HepG2 (cell line): ENCODE measurements around the gene DLG2. TPM values are rescaled to one million over a fixed set of nuclear protein-coding genes. Genes with fewer than 3 reads are reported as not detected.

Experiments used
- ATAC-seq: fragments of 200-7000 bp; cut with Tn5 transposase; 3 replicates; pipeline ENCODE4 v1.9.1; 2020; ENCODE audit warnings: mild to moderate bottlenecking, moderate library complexity
- BruUV-seq: library from RNA; stranded (reverse); fragments of 400-500 nt; replicated peaks from 2 replicates; lab custom pipeline; 2021; lab: Mats Ljungman, UMichigan
- CTCF ChIA-PET: fragments of 300-600 bp; formaldehyde crosslinking; extraction: SDS; loops from one replicate; lab custom pipeline; 2021; ENCODE audit warnings: low total read pairs, inconsistent platforms, low intra/inter-chr PET ratio; lab: Yijun Ruan, JAX
- POLR2A ChIA-PET: fragments of 350-600 bp; sonication (Branson Sonifier 250); formaldehyde crosslinking; loops from one replicate; lab custom pipeline; 2020; ENCODE audit warnings: antibody characterized with exemption, inconsistent platforms; lab: Yijun Ruan, JAX
- DNase-seq: peaks from one replicate; pipeline ENCODE4 v3.0.0-alpha.2; 2015; ENCODE audit warnings: low spot score
- FAIRE-seq: peaks from 3 replicates; lab custom pipeline; 2011; peaks lifted over from hg19 to GRCh38; lab: Jason Lieb, UNC
- H2AFZ ChIP-seq: one replicate; pipeline ENCODE4 v1.6.1; 2011; ENCODE audit warnings: low read length, inconsistent platforms
- H3K27ac ChIP-seq: fragments of 300-600 bp; 3 replicates; pipeline ENCODE4 v1.8.0; 2011; ENCODE audit warnings: mixed run types, mild to moderate bottlenecking, mixed read lengths, low read length, inconsistent platforms; ENCODE audit not compliant: insufficient read depth; ENCODE audit errors: extremely low read length
- H3K27me3 ChIP-seq, 2 experiments: fragments of 200-600 bp in 1 of 2; 2 replicates in 1 of 2; 3 replicates in 1 of 2; pipeline versions ENCODE4 v1.6.0 to v1.8.0; 2011; ENCODE audit warnings: low read length in 2 of 2, mild to moderate bottlenecking in 2 of 2, moderate library complexity in 2 of 2, inconsistent platforms in 1 of 2; ENCODE audit not compliant: insufficient read depth in 2 of 2, control insufficient read depth in 1 of 2
- H3K36me3 ChIP-seq, 2 experiments: fragments of 200-600 bp in 1 of 2; replicated peaks in 1 of 2; 2 replicates in 1 of 2; 3 replicates in 1 of 2; pipeline versions ENCODE4 v1.5.1 to v1.8.0; 2011; ENCODE audit warnings: low read length in 2 of 2, inconsistent platforms in 1 of 2; ENCODE audit not compliant: insufficient read depth in 2 of 2, control insufficient read depth in 1 of 2
- H3K4me1 ChIP-seq: 2 replicates; pipeline ENCODE4 v1.5.1; 2012; ENCODE audit warnings: low read length, inconsistent platforms; ENCODE audit not compliant: insufficient read depth
- H3K4me2 ChIP-seq: 2 replicates; pipeline ENCODE4 v1.6.0; 2011; ENCODE audit warnings: low read depth, low read length, inconsistent platforms
- H3K4me3 ChIP-seq, 3 experiments: fragments of 200-600 bp in 1 of 3; sonication (generic), shearing (Covaris generic) in 1 of 3; replicated peaks in 1 of 3; 2 replicates each; pipeline ENCODE4 v1.5.1; 2011 to 2016; ENCODE audit warnings: low read length in 3 of 3, inconsistent platforms in 2 of 3, low read depth in 2 of 3, mild to moderate bottlenecking in 2 of 3, control low read depth in 1 of 3, mixed read lengths in 1 of 3; ENCODE audit not compliant: insufficient read depth in 1 of 3
- H3K79me2 ChIP-seq: one replicate; pipeline ENCODE4 v1.6.1; 2011; ENCODE audit warnings: low read length, inconsistent platforms; ENCODE audit not compliant: insufficient read depth
- H3K9ac ChIP-seq: 2 replicates; pipeline ENCODE4 v1.6.0; 2011; ENCODE audit warnings: mild to moderate bottlenecking, low read depth, low read length, inconsistent platforms; ENCODE audit not compliant: insufficient read depth
- H3K9me3 ChIP-seq: 2 replicates; pipeline ENCODE4 v1.5.1; 2012; ENCODE audit warnings: mild to moderate bottlenecking, low read length
- H4K20me1 ChIP-seq: 2 replicates; pipeline ENCODE4 v1.6.0; 2011; ENCODE audit warnings: inconsistent platforms, mild to moderate bottlenecking, low read length, moderate library complexity; ENCODE audit not compliant: insufficient read depth
- ARID2 ChIP-seq: sonication (generic); formaldehyde crosslinking; IDR thresholded peaks from 2 replicates; pipeline ENCODE4 v1.8.1; 2022; ENCODE audit warnings: mild to moderate bottlenecking, missing genetic modification reagents, borderline replicate concordance
- CBFB ChIP-seq: sonication (generic); formaldehyde crosslinking; IDR thresholded peaks from 2 replicates; pipeline ENCODE4 v1.4.0; 2020; ENCODE audit warnings: missing genetic modification reagents
- EP300 ChIP-seq, 3 experiments: sonication (generic) in 1 of 3; formaldehyde crosslinking in 1 of 3; IDR thresholded peaks; 2 replicates each; pipeline versions ENCODE4 v1.5.1 to v1.6.1; 2011 to 2020; ENCODE audit warnings: low read depth in 2 of 3, low read length in 2 of 3, borderline replicate concordance in 1 of 3, improper control_type of control experiment in 1 of 3, mild to moderate bottlenecking in 1 of 3, missing genetic modification reagents in 1 of 3, moderate library complexity in 1 of 3
- HMG20B ChIP-seq: conservative IDR thresholded peaks from 2 replicates; pipeline ENCODE4 v1.6.1; 2016; ENCODE audit warnings: missing genetic modification reagents, missing compliant biosample characterization
- HNRNPLL ChIP-seq: fragments of 200-400 bp; formaldehyde crosslinking; IDR thresholded peaks from 2 replicates; pipeline ENCODE4 v1.6.1; 2017; ENCODE audit warnings: mild to moderate bottlenecking, low read depth, low read length; ENCODE audit not compliant: poor library complexity, severe bottlenecking
- MAFF ChIP-seq: IDR thresholded peaks from 2 replicates; pipeline ENCODE4 v1.6.1; 2011; ENCODE audit warnings: low read depth, low read length, improper control_type of control experiment
- NR2F1 ChIP-seq, 2 experiments: fragments of 450-650 bp in 1 of 2; formaldehyde crosslinking in 1 of 2; IDR thresholded peaks; 2 replicates each; pipeline versions ENCODE4 v1.5.0 to v1.6.1; 2016 to 2020; ENCODE audit warnings: mild to moderate bottlenecking in 1 of 2, missing compliant biosample characterization in 1 of 2, missing genetic modification reagents in 1 of 2, moderate library complexity in 1 of 2
- PLRG1 ChIP-seq: fragments of 450-650 bp; conservative IDR thresholded peaks from 2 replicates; pipeline ENCODE4 v1.6.1; 2016
- SKI ChIP-seq: fragments of 450-650 bp; IDR thresholded peaks from one replicate; pipeline ENCODE4 v1.6.1; 2018; ENCODE audit warnings: mild to moderate bottlenecking; ENCODE audit not compliant: partially characterized antibody
- SMARCE1 ChIP-seq: fragments of 450-650 bp; IDR thresholded peaks from 2 replicates; pipeline ENCODE4 v1.6.1; 2017; ENCODE audit warnings: borderline replicate concordance
- SOX5 ChIP-seq: IDR thresholded peaks from 2 replicates; pipeline ENCODE4 v1.6.1; 2016; ENCODE audit warnings: borderline replicate concordance
- SRSF1 ChIP-seq: fragments of 200-400 bp; formaldehyde crosslinking; optimal IDR thresholded peaks from 2 replicates; pipeline ENCODE3; 2017; ENCODE audit warnings: mild to moderate bottlenecking, low read depth, low read length, moderate library complexity
- ZBTB7A ChIP-seq: sonication (generic); formaldehyde crosslinking; IDR thresholded peaks from 2 replicates; pipeline ENCODE4 v1.8.0; 2022; ENCODE audit warnings: mild to moderate bottlenecking, missing genetic modification reagents
- ZNF414 ChIP-seq: sonication (generic); formaldehyde crosslinking; IDR thresholded peaks from 2 replicates; pipeline ENCODE4 v1.5.0; 2020; ENCODE audit warnings: missing genetic modification reagents
- ZNF557 ChIP-seq: sonication (generic); formaldehyde crosslinking; IDR thresholded peaks from 2 replicates; pipeline ENCODE4 v1.4.0; 2020; ENCODE audit warnings: missing genetic modification reagents
- ZNF570 ChIP-seq: sonication (generic); formaldehyde crosslinking; IDR thresholded peaks from 2 replicates; pipeline ENCODE4 v1.4.0; 2020; ENCODE audit warnings: mild to moderate bottlenecking, missing genetic modification reagents, borderline replicate concordance
- ZNF577 ChIP-seq: sonication (generic); formaldehyde crosslinking; IDR thresholded peaks from 2 replicates; pipeline ENCODE4 v1.4.0; 2020; ENCODE audit warnings: mild to moderate bottlenecking, low read depth, missing genetic modification reagents, borderline replicate concordance
- ZNF589 ChIP-seq: sonication (generic); formaldehyde crosslinking; conservative IDR thresholded peaks from 2 replicates; pipeline ENCODE4 v1.8.0; 2022; ENCODE audit warnings: mild to moderate bottlenecking, moderate library complexity, missing genetic modification reagents
- ZNF629 ChIP-seq: sonication (generic); formaldehyde crosslinking; conservative IDR thresholded peaks from 2 replicates; pipeline ENCODE4 v1.5.0; 2020; ENCODE audit warnings: missing genetic modification reagents
- ZNF644 ChIP-seq: IDR thresholded peaks from 2 replicates; pipeline ENCODE4 v1.6.1; 2016; ENCODE audit warnings: low read depth
- ZNF704 ChIP-seq: sonication (generic); formaldehyde crosslinking; IDR thresholded peaks from 2 replicates; pipeline ENCODE4 v1.8.1; 2023; ENCODE audit warnings: mild to moderate bottlenecking, inconsistent platforms, moderate library complexity, missing genetic modification reagents, borderline replicate concordance
- WGBS: methylation state at CpG from one replicate; pipeline ENCODE4 v1.1.6; 2017; ENCODE audit warnings: low lambda C conversion rate; 5-methylcytosine and 5-hydroxymethylcytosine counted together
- in situ Hi-C: cut with HindIII; loops from 2 replicates; pipeline ENCODE4 v1.10.0; 2017; ENCODE audit warnings: low pct_unique_long_range_greater_than_20kb; ENCODE audit not compliant: extremely low pct_ligation_motif_present
- intact Hi-C: fragments of 100-400 bp; cut with micrococcal nuclease; formaldehyde crosslinking; loops from one replicate; pipeline ENCODE4 v1.10.0; 2022; ENCODE audit not compliant: unreplicated experiment
- polyA plus RNA-seq, 8 experiments: library from polyadenylated mRNA; depleted of rRNA in 3 of 8; stranded (reverse) in 7 of 8; unstranded in 1 of 8; fragments of >200 nt; fragmentation: Illumina TruSeq in 4 of 8; extraction: Trizol in 4 of 8; gene quantifications; 2 replicates each; pipeline versions ENCODE4 v1.2.1 to v1.2.3, GENCODE V29; 2011 to 2016; ENCODE audit warnings: low read depth in 4 of 8, missing spikeins in 1 of 8, mixed read lengths in 1 of 8; ENCODE audit not compliant: insufficient read depth in 1 of 8
- total RNA-seq, 5 experiments: library from RNA; depleted of rRNA; stranded (reverse); fragments of >200 nt; fragmentation: Illumina TruSeq; extraction: Trizol; gene quantifications; 2 replicates each; pipeline ENCODE4 v1.2.3, GENCODE V29; 2016; ENCODE audit warnings: low read depth in 1 of 5

DLG2 gene
- total and polyA plus RNA-seq, 2 of the 13 experiments (the other 11 are each of a cell fraction or from before 2014, with no cell fraction given) = 0.46 to 1.0 TPM

- FAIRE-seq = peak; percentile 72
- CTCF ChIA-PET = no interaction called here
- ATAC-seq = peak; percentile 96
- TF ChIP-seq CBFB (CRISPR knock-in tag) (no peak), NR2F1 (CRISPR knock-in tag; IDR thresholded peaks at IDR 0.05) (peak; percentile 47 to 87; a peak in 3 of 4 replicates), ZNF414 (CRISPR knock-in tag) (0 out of 2 replicates have a peak, but pooled peaks have one; percentile 44), ZNF570 (CRISPR knock-in tag) (no peak), SRSF1 (no peak), ZNF704 (CRISPR knock-in tag) (no peak), PLRG1 (no peak), MAFF (peak; percentile 84), EP300 (IDR thresholded peaks at IDR 0.05; ENCODE audit: low read depth in 2 of 2, low read length in 2 of 2) (peak in 1 of 2 experiments; percentile 92; a peak in 2 of 4 replicates), EP300 (CRISPR knock-in tag; IDR thresholded peaks at IDR 0.05; ENCODE audit: borderline replicate concordance) (peak; percentile 41; the same call in 1 of the 2 replicates), ARID2 (no peak), ZNF577 (CRISPR knock-in tag) (no peak), SKI (no peak), SMARCE1 (peak; percentile 38; the same call in 1 of the 2 replicates), ZNF644 (CRISPR knock-in tag) (0 out of 2 replicates have a peak, but pooled peaks have one; percentile 38), ZBTB7A (no peak), ZNF557 (CRISPR knock-in tag) (no peak), ZNF589 (CRISPR knock-in tag) (no peak), HMG20B (no peak), ZNF629 (no peak), HNRNPLL (no peak), SOX5 (CRISPR knock-in tag) (peak; percentile 88)
These were observed 1774.2 kb downstream of the DLG2 start for GRCh38 chr11:83852775-83853442.

More at GRCh38 chr11:83852775-83853442, 1774.2 kb downstream of the DLG2 start:
- Histone ChIP-seq H2AFZ (no peak overlapping the region), H3K79me2 (no peaks in the 10 kb centered on the region), H3K9ac (peak overlapping the region; percentile 28; the same call in 1 of the 2 replicates), H4K20me1 (no peaks in the 10 kb centered on the region), H3K27ac (peak overlapping the region; percentile 83), H3K36me3 (no peaks in the 10 kb centered on the region), H3K27me3 (no peaks in the 10 kb centered on the region), H3K4me1 (peaks cover 46% of the 10 kb centered on the region), H3K4me3 (peak overlapping the region in 2 of 3 experiments; percentile 29 to 39; a peak in 3 of 6 replicates), H3K4me2 (peak overlapping the region; percentile 51), H3K9me3 (peaks cover 13% of the 10 kb centered on the region)
- peak; percentile 87 for DNase-seq
- intact Hi-C loops (no loop called here), in situ Hi-C loops (no loop called here)
- BruUV-seq = no TSS peak
- POLR2A ChIA-PET = interaction anchor here (1.1 kb wide), 1 partner anchor 226 kb away, joined by 3 read pairs; no protein-coding TSS in a partner anchor
- 6% methylated on average over 1 of the region's 1 CpG for WGBS
